ENCODE measurements around the gene SRSF7. TPM values are rescaled to one million over a fixed set of nuclear protein-coding genes. Genes with fewer than 3 reads are reported as not detected.
"Not testable (repeated sequence)": the region's sequence is repeated elsewhere in the genome, so short reads cannot be mapped to it uniquely, and the experiment has no call there.

The SRSF7 gene
- total and polyA plus RNA-seq, 4 donors = 49.8 to 111 (median 65.2) TPM

- WGBS = 86% methylated on average over 5 of the region's 5 CpGs
- no peaks in the 10 kb centered on the region for H3K27me3 ChIP-seq (ENCODE audit: control insufficient read depth in 4 of 4, insufficient read depth in 4 of 4, low read length in 3 of 4)
- no peak overlapping the region for H3K27ac ChIP-seq (ENCODE audit: low read depth in 1 of 2, low read length in 2 of 2)
- H3K9me3 ChIP-seq (ENCODE audit: control insufficient read depth in 4 of 4, low read length in 3 of 4) = no peaks in the 10 kb centered on the region
- H3K36me3 ChIP-seq (ENCODE audit: control insufficient read depth in 4 of 4, insufficient read depth in 3 of 4, low read depth in 1 of 4, low read length in 3 of 4) = peaks cover 2 to 18% (median 7%) of the 10 kb centered on the region in 4 donors
- TF ChIP-seq FOXA1 (IDR thresholded peaks at IDR 0.05) (no peak), JUND (IDR thresholded peaks at IDR 0.05) (no peak)
- H3K4me3 ChIP-seq (ENCODE audit: low read depth in 1 of 3, low read length in 3 of 3) = no peak overlapping the region
- H3K4me1 ChIP-seq (ENCODE audit: control insufficient read depth in 4 of 4, insufficient read depth in 4 of 4, low read length in 3 of 4) = no peaks in the 10 kb centered on the region
- no peak overlapping the region for H3K9ac ChIP-seq (ENCODE audit: low read depth in 1 of 2, low read length in 2 of 2)
- DNase-seq (ENCODE audit: low spot score) = no peak
Measured at GRCh38 chr2:38709567-38710194, 41.5 kb downstream of the SRSF7 start.

GRCh38 chr2:38708900-38709566 lies 42.1 kb downstream of the SRSF7 start:
- no peak overlapping the region for H3K4me3 ChIP-seq (ENCODE audit: low read depth in 1 of 3, low read length in 3 of 3)
- H3K9ac ChIP-seq (ENCODE audit: low read depth in 1 of 2, low read length in 2 of 2) = no peak overlapping the region
- H3K4me1 ChIP-seq (ENCODE audit: control insufficient read depth in 4 of 4, insufficient read depth in 4 of 4, low read length in 3 of 4) = no peaks in the 10 kb centered on the region
- H3K27me3 ChIP-seq (ENCODE audit: control insufficient read depth in 4 of 4, insufficient read depth in 4 of 4, low read length in 3 of 4) = no peaks in the 10 kb centered on the region
- no peaks in the 10 kb centered on the region for H3K9me3 ChIP-seq (ENCODE audit: control insufficient read depth in 4 of 4, low read length in 3 of 4)
- peaks cover 2 to 18% (median 7%) of the 10 kb centered on the region in 4 donors for H3K36me3 ChIP-seq (ENCODE audit: control insufficient read depth in 4 of 4, insufficient read depth in 3 of 4, low read depth in 1 of 4, low read length in 3 of 4)
- no peak for TF ChIP-seq REST (IDR thresholded peaks at IDR 0.05)
- TF ChIP-seq MAX (IDR thresholded peaks at IDR 0.05) = no peak
- no peak for TF ChIP-seq RAD21 (IDR thresholded peaks at IDR 0.05)
- TF ChIP-seq TAF1 (conservative IDR thresholded peaks at IDR 0.05) = no peak
- TF ChIP-seq ATF3 (IDR thresholded peaks at IDR 0.05) = no peak
- no peak for TF ChIP-seq EGR1 (IDR thresholded peaks at IDR 0.05; ENCODE audit: low read depth in 2 of 2)
- TF ChIP-seq RXRA (IDR thresholded peaks at IDR 0.05) = no peak
- no peak for TF ChIP-seq HNF4A (conservative IDR thresholded peaks at IDR 0.05)
- TF ChIP-seq NR2F2 (IDR thresholded peaks at IDR 0.05) = no peak
- TF ChIP-seq JUND (IDR thresholded peaks at IDR 0.05) = no peak
- TF ChIP-seq YY1 (IDR thresholded peaks at IDR 0.05) = no peak
- TF ChIP-seq FOXA1 (IDR thresholded peaks at IDR 0.05) = no peak
- WGBS = 91% methylated on average over 12 of the region's 12 CpGs
- DNase-seq (ENCODE audit: low spot score) = no peak
- H3K27ac ChIP-seq (ENCODE audit: low read depth in 1 of 2, low read length in 2 of 2) = no peak overlapping the region

GRCh38 chr2:38708491-38708890 lies 42.7 kb downstream of the SRSF7 start:
- H3K9me3 ChIP-seq (ENCODE audit: control insufficient read depth in 4 of 4, low read length in 3 of 4); H3K4me3 ChIP-seq (ENCODE audit: low read depth in 1 of 3, low read length in 3 of 3); H3K9ac ChIP-seq (ENCODE audit: low read depth in 1 of 2, low read length in 2 of 2); H3K4me1 ChIP-seq (ENCODE audit: control insufficient read depth in 4 of 4, insufficient read depth in 4 of 4, low read length in 3 of 4); DNase-seq (ENCODE audit: low spot score); H3K27me3 ChIP-seq (ENCODE audit: control insufficient read depth in 4 of 4, insufficient read depth in 4 of 4, low read length in 3 of 4); H3K27ac ChIP-seq (ENCODE audit: low read depth in 1 of 2, low read length in 2 of 2): not testable (repeated sequence)
- H3K36me3 ChIP-seq (ENCODE audit: control insufficient read depth in 4 of 4, insufficient read depth in 3 of 4, low read depth in 1 of 4, low read length in 3 of 4) = peaks cover 2 to 18% (median 7%) of the 10 kb centered on the region in 4 donors
- 96% methylated on average over 9 of the region's 9 CpGs for WGBS
